Measurements from ENCODE around the gene CDK11A.

GRCh38 chr1:1687846-1688245 lies 36.3 kb downstream of the CDK11A start:
- TF ChIP-seq EP300 (IDR thresholded peaks at IDR 0.05) = no peak
- TF ChIP-seq, protein P1, sequence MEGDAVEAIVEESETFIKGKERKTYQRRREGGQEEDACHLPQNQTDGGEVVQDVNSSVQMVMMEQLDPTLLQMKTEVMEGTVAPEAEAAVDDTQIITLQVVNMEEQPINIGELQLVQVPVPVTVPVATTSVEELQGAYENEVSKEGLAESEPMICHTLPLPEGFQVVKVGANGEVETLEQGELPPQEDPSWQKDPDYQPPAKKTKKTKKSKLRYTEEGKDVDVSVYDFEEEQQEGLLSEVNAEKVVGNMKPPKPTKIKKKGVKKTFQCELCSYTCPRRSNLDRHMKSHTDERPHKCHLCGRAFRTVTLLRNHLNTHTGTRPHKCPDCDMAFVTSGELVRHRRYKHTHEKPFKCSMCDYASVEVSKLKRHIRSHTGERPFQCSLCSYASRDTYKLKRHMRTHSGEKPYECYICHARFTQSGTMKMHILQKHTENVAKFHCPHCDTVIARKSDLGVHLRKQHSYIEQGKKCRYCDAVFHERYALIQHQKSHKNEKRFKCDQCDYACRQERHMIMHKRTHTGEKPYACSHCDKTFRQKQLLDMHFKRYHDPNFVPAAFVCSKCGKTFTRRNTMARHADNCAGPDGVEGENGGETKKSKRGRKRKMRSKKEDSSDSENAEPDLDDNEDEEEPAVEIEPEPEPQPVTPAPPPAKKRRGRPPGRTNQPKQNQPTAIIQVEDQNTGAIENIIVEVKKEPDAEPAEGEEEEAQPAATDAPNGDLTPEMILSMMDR (IDR thresholded peaks at IDR 0.05) = no peak
- TF ChIP-seq POLR2A (IDR thresholded peaks at IDR 0.05; ENCODE audit: low read depth) = no peak

Measured in esophagus muscularis mucosa (tissue), 4 donors.